ENCODE results near the gene SNAPC2. TPM values are rescaled to one million over a fixed set of nuclear protein-coding genes. Genes with fewer than 3 reads are reported as not detected.

Gene SNAPC2
- total and polyA plus RNA-seq, 2 experiments from 2014 or later: 22.5 to 42.1 TPM

DNA sequence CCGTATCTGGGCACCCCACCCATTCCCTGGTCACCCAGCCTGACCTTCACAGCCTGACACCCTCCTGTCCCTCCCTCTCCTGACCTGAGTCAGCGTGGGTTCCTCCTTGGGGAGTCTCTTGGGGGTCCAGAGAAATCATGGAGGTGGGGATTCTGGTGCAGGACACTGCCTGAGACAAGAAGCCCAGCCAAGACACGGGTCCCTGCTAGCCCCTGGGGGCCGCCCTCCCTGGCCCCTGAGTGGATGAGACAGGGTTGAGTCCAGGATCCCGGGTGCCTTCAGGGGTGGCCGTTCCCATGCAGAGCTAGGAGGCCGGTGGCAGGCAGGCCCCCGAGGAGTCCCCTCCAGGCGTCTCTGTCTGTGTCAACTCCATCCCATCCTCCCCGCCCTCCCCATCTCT is 14.9 kb upstream of the SNAPC2 start:
- peaks cover 14% of the 10 kb centered on the region for H3K4me1 ChIP-seq (ENCODE audit: low read depth)
- no peak overlapping the region for H3K27ac ChIP-seq
- no peaks in the 10 kb centered on the region for H3K27me3 ChIP-seq
- TF ChIP-seq, protein P1, sequence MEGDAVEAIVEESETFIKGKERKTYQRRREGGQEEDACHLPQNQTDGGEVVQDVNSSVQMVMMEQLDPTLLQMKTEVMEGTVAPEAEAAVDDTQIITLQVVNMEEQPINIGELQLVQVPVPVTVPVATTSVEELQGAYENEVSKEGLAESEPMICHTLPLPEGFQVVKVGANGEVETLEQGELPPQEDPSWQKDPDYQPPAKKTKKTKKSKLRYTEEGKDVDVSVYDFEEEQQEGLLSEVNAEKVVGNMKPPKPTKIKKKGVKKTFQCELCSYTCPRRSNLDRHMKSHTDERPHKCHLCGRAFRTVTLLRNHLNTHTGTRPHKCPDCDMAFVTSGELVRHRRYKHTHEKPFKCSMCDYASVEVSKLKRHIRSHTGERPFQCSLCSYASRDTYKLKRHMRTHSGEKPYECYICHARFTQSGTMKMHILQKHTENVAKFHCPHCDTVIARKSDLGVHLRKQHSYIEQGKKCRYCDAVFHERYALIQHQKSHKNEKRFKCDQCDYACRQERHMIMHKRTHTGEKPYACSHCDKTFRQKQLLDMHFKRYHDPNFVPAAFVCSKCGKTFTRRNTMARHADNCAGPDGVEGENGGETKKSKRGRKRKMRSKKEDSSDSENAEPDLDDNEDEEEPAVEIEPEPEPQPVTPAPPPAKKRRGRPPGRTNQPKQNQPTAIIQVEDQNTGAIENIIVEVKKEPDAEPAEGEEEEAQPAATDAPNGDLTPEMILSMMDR (IDR thresholded peaks at IDR 0.05; ENCODE audit: low read depth, low read length): no peak
- no peak for DNase-seq (ENCODE audit: low read depth in 1 of 2, low spot score in 1 of 2)
- no peaks in the 10 kb centered on the region for H3K36me3 ChIP-seq
- H3K9me3 ChIP-seq (ENCODE audit: low read depth): no peaks in the 10 kb centered on the region
- no peak overlapping the region for H3K4me3 ChIP-seq

DNA sequence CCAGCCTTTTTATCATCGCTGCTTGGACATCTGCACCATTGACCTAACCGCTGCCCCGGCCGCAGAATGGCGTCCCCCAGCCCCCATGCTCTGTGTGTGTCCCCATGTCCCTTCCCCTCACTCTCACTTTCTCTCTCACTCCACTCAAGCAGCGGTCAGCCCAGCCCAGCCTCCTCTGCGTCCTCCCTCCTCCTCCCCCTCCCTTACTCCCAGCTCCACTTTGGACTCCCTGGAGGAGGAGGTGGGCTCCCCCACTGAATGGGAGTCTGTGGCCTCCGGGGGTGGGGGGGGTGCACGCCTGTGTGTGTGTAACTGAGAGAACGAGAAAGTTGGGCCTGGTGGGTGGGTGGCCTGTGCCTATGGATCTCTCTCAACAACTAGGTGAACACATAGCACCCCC is 14.3 kb upstream of the SNAPC2 start:
- H3K4me3 ChIP-seq: no peak overlapping the region
- no peak overlapping the region for H3K27ac ChIP-seq
- no peaks in the 10 kb centered on the region for H3K9me3 ChIP-seq (ENCODE audit: low read depth)
- H3K36me3 ChIP-seq: peaks cover 3% of the 10 kb centered on the region
- no peaks in the 10 kb centered on the region for H3K27me3 ChIP-seq
- TF ChIP-seq, protein P1 (IDR thresholded peaks at IDR 0.05; ENCODE audit: low read depth, low read length): no peak
- DNase-seq (ENCODE audit: low read depth in 1 of 2, low spot score in 1 of 2): no peak
- H3K4me1 ChIP-seq (ENCODE audit: low read depth): peaks cover 14% of the 10 kb centered on the region

DNA sequence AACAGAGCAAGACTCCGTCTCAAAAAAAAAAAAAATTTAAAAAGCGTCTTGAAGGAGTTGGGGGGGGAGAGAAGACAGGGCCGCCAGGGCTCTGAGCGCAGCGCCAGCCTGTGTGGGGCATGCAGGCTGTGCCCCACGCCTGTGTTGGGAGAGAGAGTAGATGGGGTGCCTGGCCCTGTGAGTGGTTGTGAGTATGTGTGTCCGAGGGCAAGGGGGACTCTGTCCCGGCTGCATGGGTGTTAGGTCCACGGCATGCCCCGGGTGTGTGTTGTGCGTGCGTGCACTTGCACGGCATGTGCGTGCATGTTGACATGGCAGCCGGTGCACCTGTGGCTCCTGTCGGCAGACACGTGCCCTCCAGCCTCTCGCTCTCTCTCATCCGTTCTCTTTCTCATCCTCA is 13.0 kb upstream of the SNAPC2 start:
- DNase-seq (ENCODE audit: low read depth in 1 of 2, low spot score in 1 of 2): no peak
- TF ChIP-seq, protein P1 (IDR thresholded peaks at IDR 0.05; ENCODE audit: low read depth, low read length): no peak
- H3K36me3 ChIP-seq: peaks cover 16% of the 10 kb centered on the region
- no peak overlapping the region for H3K27ac ChIP-seq
- H3K4me1 ChIP-seq (ENCODE audit: low read depth): peaks cover 14% of the 10 kb centered on the region
- H3K9me3 ChIP-seq (ENCODE audit: low read depth): no peaks in the 10 kb centered on the region
- no peaks in the 10 kb centered on the region for H3K27me3 ChIP-seq
- no peak overlapping the region for H3K4me3 ChIP-seq

DNA sequence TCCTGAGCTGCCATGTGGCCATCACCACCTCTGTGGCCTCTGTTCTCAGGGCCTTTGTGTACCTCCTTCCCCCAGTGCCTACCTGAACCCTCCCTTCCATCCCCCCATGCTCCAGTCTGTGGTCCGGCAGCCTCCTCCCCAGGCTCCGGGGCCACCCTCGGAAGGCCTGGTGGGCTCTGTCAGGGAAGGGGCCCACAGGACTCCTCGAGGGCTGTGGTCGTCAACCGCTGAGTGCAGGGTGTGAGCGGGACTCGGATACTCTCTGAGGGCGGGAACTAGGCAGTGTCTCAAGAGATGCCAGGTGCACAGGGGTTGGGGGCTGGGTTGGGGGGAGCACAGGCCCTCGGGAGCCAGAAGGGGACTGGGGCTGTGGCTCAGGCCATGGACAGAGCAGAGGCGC is 12.6 kb upstream of the SNAPC2 start:
- TF ChIP-seq, protein P1 (IDR thresholded peaks at IDR 0.05; ENCODE audit: low read depth, low read length): no peak
- peaks cover 14% of the 10 kb centered on the region for H3K4me1 ChIP-seq (ENCODE audit: low read depth)
- H3K27ac ChIP-seq: no peak overlapping the region
- H3K9me3 ChIP-seq (ENCODE audit: low read depth): no peaks in the 10 kb centered on the region
- H3K4me3 ChIP-seq: no peak overlapping the region
- H3K36me3 ChIP-seq: peaks cover 20% of the 10 kb centered on the region
- H3K27me3 ChIP-seq: no peaks in the 10 kb centered on the region
- no peak for DNase-seq (ENCODE audit: low read depth in 1 of 2, low spot score in 1 of 2)

DNA sequence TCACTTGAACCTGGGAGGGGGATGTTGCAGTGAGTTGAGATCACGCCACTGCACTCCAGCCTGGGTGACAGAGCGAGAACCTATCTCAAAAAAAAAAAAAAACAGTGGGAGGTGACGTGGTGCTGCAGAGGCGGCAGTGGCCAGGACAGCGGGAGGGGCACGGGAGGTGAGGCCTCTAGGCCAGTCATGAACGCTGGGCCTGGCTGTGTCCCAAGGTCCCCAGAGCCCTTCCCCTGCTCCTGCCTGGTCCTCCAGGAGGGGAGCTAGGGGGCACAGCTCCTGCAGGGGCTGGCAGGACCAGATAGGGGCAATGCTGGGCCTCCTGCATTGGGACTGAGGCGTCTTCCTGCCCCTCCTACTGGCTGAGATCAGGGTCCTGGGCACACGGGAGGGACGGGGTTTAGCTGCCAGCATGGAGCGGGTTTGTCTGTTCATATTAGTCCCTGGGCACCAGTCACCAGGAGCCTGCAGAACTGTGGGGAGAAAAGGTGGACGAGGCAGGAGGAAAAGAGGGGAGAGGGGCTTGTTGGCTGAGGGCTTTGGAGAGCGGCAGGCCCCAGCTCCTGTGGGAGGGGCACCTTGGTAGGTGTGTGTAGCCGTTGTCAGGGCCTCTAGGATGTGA is 11.9 kb upstream of the SNAPC2 start:
- no peak overlapping the region for H3K27ac ChIP-seq
- TF ChIP-seq, protein P1 (IDR thresholded peaks at IDR 0.05; ENCODE audit: low read depth, low read length): no peak
- peaks cover 21% of the 10 kb centered on the region for H3K36me3 ChIP-seq
- no peak overlapping the region for H3K4me3 ChIP-seq
- H3K9me3 ChIP-seq (ENCODE audit: low read depth): no peaks in the 10 kb centered on the region
- H3K4me1 ChIP-seq (ENCODE audit: low read depth): peaks cover 10% of the 10 kb centered on the region
- DNase-seq (ENCODE audit: low read depth in 1 of 2, low spot score in 1 of 2): no peak
- H3K27me3 ChIP-seq: no peaks in the 10 kb centered on the region
